ENCODE measurements around the gene FYB1.

Gene FYB1

GRCh38 chr5:39160576-39161213, 58.7 kb downstream of the FYB1 start:
- H3K4me3 ChIP-seq (ENCODE audit: low read depth, low read length), result no peak overlapping the region
- H3K4me1 ChIP-seq (ENCODE audit: control insufficient read depth, insufficient read depth, low read length), result no peaks in the 10 kb centered on the region
- no peaks in the 10 kb centered on the region for H3K36me3 ChIP-seq (ENCODE audit: control insufficient read depth, insufficient read depth, low read length)
- H3K9ac ChIP-seq (ENCODE audit: low read depth, low read length), result no peak overlapping the region
- no peaks in the 10 kb centered on the region for H3K27me3 ChIP-seq (ENCODE audit: control insufficient read depth, insufficient read depth, low read length)
- no peaks in the 10 kb centered on the region for H3K9me3 ChIP-seq (ENCODE audit: control insufficient read depth, insufficient read depth, low read length)

GRCh38 chr5:39159811-39160490, 59.4 kb downstream of the FYB1 start:
- Histone ChIP-seq H3K27me3 (ENCODE audit: control insufficient read depth, insufficient read depth, low read length) (no peaks in the 10 kb centered on the region), H3K9ac (ENCODE audit: low read depth, low read length) (no peak overlapping the region), H3K4me3 (ENCODE audit: low read depth, low read length) (no peak overlapping the region), H3K36me3 (ENCODE audit: control insufficient read depth, insufficient read depth, low read length) (no peaks in the 10 kb centered on the region), H3K4me1 (ENCODE audit: control insufficient read depth, insufficient read depth, low read length) (no peaks in the 10 kb centered on the region), H3K9me3 (ENCODE audit: control insufficient read depth, insufficient read depth, low read length) (no peaks in the 10 kb centered on the region)

- Histone ChIP-seq H3K9me3 (ENCODE audit: control insufficient read depth, insufficient read depth, low read length) (no peaks in the 10 kb centered on the region), H3K36me3 (ENCODE audit: control insufficient read depth, insufficient read depth, low read length) (no peaks in the 10 kb centered on the region), H3K9ac (ENCODE audit: low read depth, low read length) (no peak overlapping the region), H3K4me3 (ENCODE audit: low read depth, low read length) (no peak overlapping the region), H3K4me1 (ENCODE audit: control insufficient read depth, insufficient read depth, low read length) (no peaks in the 10 kb centered on the region), H3K27me3 (ENCODE audit: control insufficient read depth, insufficient read depth, low read length) (no peaks in the 10 kb centered on the region)
Measured at GRCh38 chr5:39158786-39159185, 60.6 kb downstream of the FYB1 start.

- H3K9ac ChIP-seq (ENCODE audit: low read depth, low read length), result no peak overlapping the region
- no peaks in the 10 kb centered on the region for H3K4me1 ChIP-seq (ENCODE audit: control insufficient read depth, insufficient read depth, low read length)
- H3K9me3 ChIP-seq (ENCODE audit: control insufficient read depth, insufficient read depth, low read length), result no peaks in the 10 kb centered on the region
- no peak overlapping the region for H3K4me3 ChIP-seq (ENCODE audit: low read depth, low read length)
- H3K36me3 ChIP-seq (ENCODE audit: control insufficient read depth, insufficient read depth, low read length), result no peaks in the 10 kb centered on the region
- no peaks in the 10 kb centered on the region for H3K27me3 ChIP-seq (ENCODE audit: control insufficient read depth, insufficient read depth, low read length)
Measured at GRCh38 chr5:39158127-39158593, 61.2 kb downstream of the FYB1 start.

GRCh38 chr5:39157701-39158100, 61.7 kb downstream of the FYB1 start:
- H3K9me3 ChIP-seq (ENCODE audit: control insufficient read depth, insufficient read depth, low read length), result no peaks in the 10 kb centered on the region
- H3K4me3 ChIP-seq (ENCODE audit: low read depth, low read length), result no peak overlapping the region
- H3K36me3 ChIP-seq (ENCODE audit: control insufficient read depth, insufficient read depth, low read length), result no peaks in the 10 kb centered on the region
- no peaks in the 10 kb centered on the region for H3K4me1 ChIP-seq (ENCODE audit: control insufficient read depth, insufficient read depth, low read length)
- H3K9ac ChIP-seq (ENCODE audit: low read depth, low read length), result no peak overlapping the region
- no peaks in the 10 kb centered on the region for H3K27me3 ChIP-seq (ENCODE audit: control insufficient read depth, insufficient read depth, low read length)

GRCh38 chr5:39156082-39156481, 63.3 kb downstream of the FYB1 start:
- Histone ChIP-seq H3K4me3 (ENCODE audit: low read depth, low read length) (no peak overlapping the region), H3K4me1 (ENCODE audit: control insufficient read depth, insufficient read depth, low read length) (no peaks in the 10 kb centered on the region), H3K27me3 (ENCODE audit: control insufficient read depth, insufficient read depth, low read length) (no peaks in the 10 kb centered on the region), H3K9ac (ENCODE audit: low read depth, low read length) (no peak overlapping the region), H3K9me3 (ENCODE audit: control insufficient read depth, insufficient read depth, low read length) (no peaks in the 10 kb centered on the region), H3K36me3 (ENCODE audit: control insufficient read depth, insufficient read depth, low read length) (no peaks in the 10 kb centered on the region)

- Histone ChIP-seq H3K4me1 (ENCODE audit: control insufficient read depth, insufficient read depth, low read length) (peaks cover 2% of the 10 kb centered on the region), H3K4me3 (ENCODE audit: low read depth, low read length) (no peak overlapping the region), H3K9ac (ENCODE audit: low read depth, low read length) (no peak overlapping the region)
Measured at GRCh38 chr5:39151745-39152144, 67.6 kb downstream of the FYB1 start.

GRCh38 chr5:39149966-39150365, 69.4 kb downstream of the FYB1 start:
- Histone ChIP-seq H3K9ac (ENCODE audit: low read depth, low read length) (no peak overlapping the region), H3K27me3 (ENCODE audit: control insufficient read depth, insufficient read depth, low read length) (no peaks in the 10 kb centered on the region), H3K36me3 (ENCODE audit: control insufficient read depth, insufficient read depth, low read length) (no peaks in the 10 kb centered on the region), H3K4me1 (ENCODE audit: control insufficient read depth, insufficient read depth, low read length) (peaks cover 2% of the 10 kb centered on the region), H3K9me3 (ENCODE audit: control insufficient read depth, insufficient read depth, low read length) (no peaks in the 10 kb centered on the region), H3K4me3 (ENCODE audit: low read depth, low read length) (no peak overlapping the region)

More at GRCh38 chr5:39151745-39152144, 67.6 kb downstream of the FYB1 start:
- Histone ChIP-seq H3K27me3 (ENCODE audit: control insufficient read depth, insufficient read depth, low read length) (no peaks in the 10 kb centered on the region), H3K9me3 (ENCODE audit: control insufficient read depth, insufficient read depth, low read length) (no peaks in the 10 kb centered on the region), H3K36me3 (ENCODE audit: control insufficient read depth, insufficient read depth, low read length) (no peaks in the 10 kb centered on the region)

- no peak overlapping the region for H3K9ac ChIP-seq (ENCODE audit: low read depth, low read length)
- no peak overlapping the region for H3K4me3 ChIP-seq (ENCODE audit: low read depth, low read length)
- H3K9me3 ChIP-seq (ENCODE audit: control insufficient read depth, insufficient read depth, low read length), result no peaks in the 10 kb centered on the region
- no peaks in the 10 kb centered on the region for H3K27me3 ChIP-seq (ENCODE audit: control insufficient read depth, insufficient read depth, low read length)
- H3K4me1 ChIP-seq (ENCODE audit: control insufficient read depth, insufficient read depth, low read length), result peaks cover 2% of the 10 kb centered on the region
- no peaks in the 10 kb centered on the region for H3K36me3 ChIP-seq (ENCODE audit: control insufficient read depth, insufficient read depth, low read length)
Measured at GRCh38 chr5:39148983-39149534, 70.3 kb downstream of the FYB1 start.

- no peaks in the 10 kb centered on the region for H3K36me3 ChIP-seq (ENCODE audit: control insufficient read depth, insufficient read depth, low read length)
- no peaks in the 10 kb centered on the region for H3K27me3 ChIP-seq (ENCODE audit: control insufficient read depth, insufficient read depth, low read length)
- no peak overlapping the region for H3K4me3 ChIP-seq (ENCODE audit: low read depth, low read length)
- no peaks in the 10 kb centered on the region for H3K9me3 ChIP-seq (ENCODE audit: control insufficient read depth, insufficient read depth, low read length)
- no peak overlapping the region for H3K9ac ChIP-seq (ENCODE audit: low read depth, low read length)
- H3K4me1 ChIP-seq (ENCODE audit: control insufficient read depth, insufficient read depth, low read length), result peaks cover 2% of the 10 kb centered on the region
Measured at GRCh38 chr5:39146831-39147540, 72.4 kb downstream of the FYB1 start.

GRCh38 chr5:39143151-39143860, 76.1 kb downstream of the FYB1 start:
- Histone ChIP-seq H3K36me3 (ENCODE audit: control insufficient read depth, insufficient read depth, low read length) (no peaks in the 10 kb centered on the region), H3K27me3 (ENCODE audit: control insufficient read depth, insufficient read depth, low read length) (no peaks in the 10 kb centered on the region), H3K9me3 (ENCODE audit: control insufficient read depth, insufficient read depth, low read length) (no peaks in the 10 kb centered on the region), H3K4me3 (ENCODE audit: low read depth, low read length) (no peak overlapping the region), H3K9ac (ENCODE audit: low read depth, low read length) (no peak overlapping the region), H3K4me1 (ENCODE audit: control insufficient read depth, insufficient read depth, low read length) (no peaks in the 10 kb centered on the region)

Measured in iPS-15b (cell line).